ENCODE data around the gene TSPAN17.

The TSPAN17 gene

GRCh38 chr5:176679365-176680225, 32.3 kb downstream of the TSPAN17 start:
- no peaks in the 10 kb centered on the region for H3K36me3 ChIP-seq (ENCODE audit: control insufficient read depth, insufficient read depth, low read length)
- H3K4me3 ChIP-seq (replicated peaks; ENCODE audit: low read depth, low read length): no peak overlapping the region
- TF ChIP-seq, protein P1, sequence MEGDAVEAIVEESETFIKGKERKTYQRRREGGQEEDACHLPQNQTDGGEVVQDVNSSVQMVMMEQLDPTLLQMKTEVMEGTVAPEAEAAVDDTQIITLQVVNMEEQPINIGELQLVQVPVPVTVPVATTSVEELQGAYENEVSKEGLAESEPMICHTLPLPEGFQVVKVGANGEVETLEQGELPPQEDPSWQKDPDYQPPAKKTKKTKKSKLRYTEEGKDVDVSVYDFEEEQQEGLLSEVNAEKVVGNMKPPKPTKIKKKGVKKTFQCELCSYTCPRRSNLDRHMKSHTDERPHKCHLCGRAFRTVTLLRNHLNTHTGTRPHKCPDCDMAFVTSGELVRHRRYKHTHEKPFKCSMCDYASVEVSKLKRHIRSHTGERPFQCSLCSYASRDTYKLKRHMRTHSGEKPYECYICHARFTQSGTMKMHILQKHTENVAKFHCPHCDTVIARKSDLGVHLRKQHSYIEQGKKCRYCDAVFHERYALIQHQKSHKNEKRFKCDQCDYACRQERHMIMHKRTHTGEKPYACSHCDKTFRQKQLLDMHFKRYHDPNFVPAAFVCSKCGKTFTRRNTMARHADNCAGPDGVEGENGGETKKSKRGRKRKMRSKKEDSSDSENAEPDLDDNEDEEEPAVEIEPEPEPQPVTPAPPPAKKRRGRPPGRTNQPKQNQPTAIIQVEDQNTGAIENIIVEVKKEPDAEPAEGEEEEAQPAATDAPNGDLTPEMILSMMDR (IDR thresholded peaks at IDR 0.05; ENCODE audit: insufficient read depth, low read length, poor library complexity, severe bottlenecking): no peak
- DNase-seq (ENCODE audit: extremely low read depth, insufficient read length): no peak
- H3K27me3 ChIP-seq (replicated peaks; ENCODE audit: control insufficient read depth, insufficient read depth, low read length): no peaks in the 10 kb centered on the region; the same call in none of the 2 replicates

- H3K27me3 ChIP-seq (replicated peaks; ENCODE audit: control insufficient read depth, insufficient read depth, low read length): no peaks in the 10 kb centered on the region; the same call in none of the 2 replicates
- DNase-seq (ENCODE audit: extremely low read depth, insufficient read length): no peak
- no peaks in the 10 kb centered on the region for H3K36me3 ChIP-seq (ENCODE audit: control insufficient read depth, insufficient read depth, low read length)
- H3K4me3 ChIP-seq (replicated peaks; ENCODE audit: low read depth, low read length): no peak overlapping the region
- TF ChIP-seq, protein P1 (IDR thresholded peaks at IDR 0.05; ENCODE audit: insufficient read depth, low read length, poor library complexity, severe bottlenecking): no peak
Measured at GRCh38 chr5:176680226-176680563, 32.9 kb downstream of the TSPAN17 start.

GRCh38 chr5:176682016-176682531, 34.8 kb downstream of the TSPAN17 start:
- H3K36me3 ChIP-seq (ENCODE audit: control insufficient read depth, insufficient read depth, low read length): no peaks in the 10 kb centered on the region
- H3K27me3 ChIP-seq (replicated peaks; ENCODE audit: control insufficient read depth, insufficient read depth, low read length): no peaks in the 10 kb centered on the region; the same call in none of the 2 replicates
- H3K4me3 ChIP-seq (replicated peaks; ENCODE audit: low read depth, low read length): no peak overlapping the region
- DNase-seq (ENCODE audit: extremely low read depth, insufficient read length): no peak
- TF ChIP-seq, protein P1 (IDR thresholded peaks at IDR 0.05; ENCODE audit: insufficient read depth, low read length, poor library complexity, severe bottlenecking): no peak

DNA sequence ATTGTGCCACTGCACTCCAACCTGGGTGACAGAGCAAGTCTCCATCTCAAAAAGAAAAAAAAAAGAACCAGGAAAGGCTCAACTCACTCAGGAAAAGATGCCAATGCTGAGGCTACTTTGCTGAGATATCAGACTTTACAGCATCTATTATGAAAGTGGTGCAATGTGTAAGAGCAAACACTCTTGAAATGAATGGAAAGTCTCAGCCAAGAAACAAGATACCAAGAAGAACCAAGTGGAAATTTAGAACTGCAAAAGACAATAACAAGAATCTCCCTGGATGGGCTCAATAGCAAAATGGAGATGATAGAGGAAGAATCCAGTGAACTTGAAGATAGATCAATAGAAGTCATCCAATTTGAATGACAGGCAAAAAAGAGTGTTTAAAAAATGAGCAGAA, 37.7 kb downstream of the TSPAN17 start:
- H3K27me3 ChIP-seq (replicated peaks; ENCODE audit: control insufficient read depth, insufficient read depth, low read length): no peaks in the 10 kb centered on the region; the same call in none of the 2 replicates
- H3K4me3 ChIP-seq (replicated peaks; ENCODE audit: low read depth, low read length): no peak overlapping the region
- H3K36me3 ChIP-seq (ENCODE audit: control insufficient read depth, insufficient read depth, low read length): no peaks in the 10 kb centered on the region
- no peak for DNase-seq (ENCODE audit: extremely low read depth, insufficient read length)
- TF ChIP-seq, protein P1 (IDR thresholded peaks at IDR 0.05; ENCODE audit: insufficient read depth, low read length, poor library complexity, severe bottlenecking): no peak

GRCh38 chr5:176687247-176687646, 40.0 kb downstream of the TSPAN17 start:
- TF ChIP-seq, protein P1 (IDR thresholded peaks at IDR 0.05; ENCODE audit: insufficient read depth, low read length, poor library complexity, severe bottlenecking): no peak

More at GRCh38 chr5:176687247-176687646, 40.0 kb downstream of the TSPAN17 start:
- Histone ChIP-seq H3K4me3 (replicated peaks; ENCODE audit: low read depth, low read length) (no peak overlapping the region), H3K36me3 (ENCODE audit: control insufficient read depth, insufficient read depth, low read length) (no peaks in the 10 kb centered on the region), H3K27me3 (replicated peaks; ENCODE audit: control insufficient read depth, insufficient read depth, low read length) (peaks cover under 1% of the 10 kb centered on the region)
- no peak for DNase-seq (ENCODE audit: extremely low read depth, insufficient read length)

Measured in GM06990 (cell line).